T1000 (cell line): ENCODE measurements around the gene STX1A.
"Not testable (repeated sequence)": the region's sequence is repeated elsewhere in the genome, so short reads cannot be mapped to it uniquely, and the experiment has no call there.

Experiments used
- DNase-seq: peaks from one replicate; lab custom pipeline; 2025; ENCODE audit warnings: mixed read lengths; lab: John Stamatoyannopoulos, UW

STX1A gene

GRCh38 chr7:73682745-73683055, 36.8 kb downstream of the STX1A start:
- no peak for DNase-seq

- DNase-seq, result no peak
These were observed 38.4 kb downstream of the STX1A start for GRCh38 chr7:73681031-73681430.

- no peak for DNase-seq
These were observed 39.0 kb downstream of the STX1A start for GRCh38 chr7:73680501-73680900.

GRCh38 chr7:73679709-73680108, 39.8 kb downstream of the STX1A start:
- DNase-seq, result no peak

- no peak for DNase-seq
These were observed 40.6 kb downstream of the STX1A start for GRCh38 chr7:73678862-73679261.

GRCh38 chr7:73676062-73676461, 43.4 kb downstream of the STX1A start:
- DNase-seq, result not testable (repeated sequence)

- DNase-seq, result no peak
These were observed 44.9 kb downstream of the STX1A start for GRCh38 chr7:73674468-73675124.

- no peak for DNase-seq
These were observed 47.5 kb downstream of the STX1A start for GRCh38 chr7:73671857-73672445.

- DNase-seq, result no peak
These were observed 48.2 kb downstream of the STX1A start for GRCh38 chr7:73671322-73671661.

- no peak for DNase-seq
These were observed 49.5 kb downstream of the STX1A start for GRCh38 chr7:73669858-73670385.

- no peak for DNase-seq
These were observed 50.2 kb downstream of the STX1A start for GRCh38 chr7:73669288-73669701.

- DNase-seq, result no peak
These were observed 50.6 kb downstream of the STX1A start for GRCh38 chr7:73668886-73669230.

- no peak for DNase-seq
These were observed 51.2 kb downstream of the STX1A start for GRCh38 chr7:73668103-73668885.

- peak; percentile 80 for DNase-seq
These were observed 51.9 kb downstream of the STX1A start, which contains the start of gene VPS37D for GRCh38 chr7:73667344-73668102. VPS37D (plus strand) TSS chr7:73667831; CDS start chr7:73667959, 128 bp downstream.

- DNase-seq, result no peak
These were observed 56.4 kb downstream of the STX1A start for GRCh38 chr7:73663033-73663432.

GRCh38 chr7:73660594-73660993, 58.9 kb downstream of the STX1A start:
- DNase-seq, result not testable (repeated sequence)

GRCh38 chr7:73659983-73660382, 59.5 kb downstream of the STX1A start:
- DNase-seq, result no peak

- not testable (repeated sequence) for DNase-seq
These were observed 64.2 kb downstream of the STX1A start for GRCh38 chr7:73655309-73655708.

- no peak for DNase-seq
These were observed 66.9 kb downstream of the STX1A start for GRCh38 chr7:73652541-73652949.

GRCh38 chr7:73650524-73650923, 68.9 kb downstream of the STX1A start:
- no peak for DNase-seq

- no peak for DNase-seq
These were observed 69.9 kb downstream of the STX1A start for GRCh38 chr7:73649576-73649975.
